ENCODE results near the gene RGS9. TPM values are rescaled to one million over a fixed set of nuclear protein-coding genes. Genes with fewer than 3 reads are reported as not detected.
"Not testable (repeated sequence)": the region's sequence is repeated elsewhere in the genome, so short reads cannot be mapped to it uniquely, and the experiment has no call there.

Gene RGS9
- total RNA-seq, 1 donor from 2014 or later, result 2.7 TPM

DNA sequence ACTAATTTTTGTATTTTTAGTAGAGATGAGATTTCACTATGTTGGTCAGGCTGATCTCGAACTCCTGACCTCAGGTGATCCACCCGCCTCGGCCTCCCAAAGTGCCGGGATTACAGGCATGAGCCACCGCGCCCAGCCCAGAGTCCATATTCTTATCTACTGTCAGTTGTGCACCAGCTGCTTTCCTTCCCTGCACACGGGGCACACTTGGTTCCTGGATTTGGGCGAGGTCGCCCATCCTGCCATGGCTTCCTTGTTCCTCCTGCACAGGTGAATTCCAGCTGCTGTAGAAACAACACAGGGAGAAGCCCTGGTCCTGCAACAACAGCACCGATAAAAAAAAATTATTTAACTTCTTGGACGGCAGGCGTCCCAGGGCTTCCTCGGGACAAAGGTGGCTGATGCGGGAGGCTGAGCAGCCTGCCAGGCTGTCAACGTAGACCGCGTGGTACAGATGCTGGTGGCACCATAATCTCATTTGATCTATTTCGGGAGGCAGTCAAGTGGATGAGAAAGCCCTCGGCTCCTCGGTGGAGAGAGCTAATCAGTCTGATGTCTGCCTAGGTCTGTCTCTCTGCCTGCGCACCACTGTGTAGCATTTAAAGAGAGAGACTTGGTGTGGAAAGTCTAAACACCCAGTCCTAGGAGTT is 19.1 kb downstream of the RGS9 start:
- no peak for DNase-seq (ENCODE audit: low read depth)

DNA sequence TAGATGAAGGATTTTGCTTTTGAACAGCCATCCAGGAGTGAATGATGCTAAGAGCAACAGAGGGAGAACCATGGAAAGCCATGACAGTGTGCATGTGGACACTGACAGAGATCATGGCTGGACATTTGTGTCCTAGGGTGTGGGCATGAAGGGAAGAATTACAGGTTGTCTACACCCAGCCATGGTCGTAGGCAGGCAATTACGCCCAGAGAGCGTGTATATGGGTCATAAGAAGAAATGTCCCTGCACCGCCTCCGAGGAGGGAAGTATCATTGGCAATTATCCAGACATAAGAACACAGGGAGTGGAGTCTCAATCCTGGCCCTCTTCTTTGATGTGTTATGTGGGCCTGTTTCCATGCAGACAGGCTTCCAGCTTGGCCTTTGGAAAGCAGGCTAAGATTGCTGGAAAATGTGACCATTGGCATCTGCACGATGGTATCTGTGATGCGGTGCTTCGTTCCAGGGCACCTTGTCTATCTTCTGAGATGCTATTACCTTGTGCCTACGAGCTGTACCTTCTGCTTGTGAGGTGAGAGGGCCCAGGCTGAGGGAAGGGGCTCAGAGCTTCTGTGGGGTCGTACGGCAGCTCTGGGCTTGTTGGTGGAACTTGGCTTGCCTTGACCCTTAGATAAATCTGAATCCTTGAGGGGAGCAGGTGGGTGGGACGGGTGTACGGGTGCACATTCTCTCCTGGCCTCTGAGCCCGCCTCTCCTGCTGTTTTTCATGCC is 19.8 kb downstream of the RGS9 start:
- DNase-seq (ENCODE audit: low read depth), result no peak

DNA sequence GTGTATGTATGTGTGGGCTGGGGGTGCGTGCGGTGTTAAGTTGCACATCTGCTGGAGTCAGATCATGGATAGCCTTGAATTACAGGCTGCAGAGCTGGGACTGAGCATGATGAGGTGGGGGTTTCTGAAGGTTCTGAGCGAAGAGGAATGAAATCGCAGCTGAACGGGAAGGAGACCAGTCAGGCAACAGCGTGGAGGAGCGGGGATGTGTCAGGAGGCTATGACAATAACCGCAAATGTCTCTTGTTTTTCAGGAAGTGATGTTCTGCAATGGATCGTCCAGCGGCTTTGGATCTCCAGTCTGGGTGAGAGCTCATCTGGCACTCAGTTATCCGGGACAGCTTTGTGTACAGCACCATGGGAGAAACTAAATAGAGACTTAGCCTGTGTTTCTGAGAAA is 20.9 kb downstream of the RGS9 start:
- DNase-seq (ENCODE audit: low read depth), result no peak

DNA sequence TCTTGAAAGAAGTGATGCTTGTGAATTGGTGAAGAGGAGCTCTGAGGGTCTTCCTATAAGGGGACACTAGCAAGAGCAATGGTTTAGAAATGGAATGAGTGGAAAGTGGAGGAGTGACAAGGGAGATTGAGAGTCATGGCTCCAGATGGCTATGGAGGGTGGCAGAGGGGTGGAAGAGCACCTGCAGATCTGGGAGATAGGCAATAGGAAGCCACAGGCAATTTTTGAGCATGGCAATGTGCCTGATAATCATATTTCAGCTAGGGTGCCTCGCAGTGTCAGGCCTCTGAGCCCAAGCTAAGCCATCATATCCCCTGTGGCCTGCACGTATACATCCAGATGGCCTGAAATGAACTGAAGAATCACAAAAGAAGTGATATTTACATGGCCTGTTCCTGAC is 21.5 kb downstream of the RGS9 start:
- DNase-seq (ENCODE audit: low read depth), result no peak

DNA sequence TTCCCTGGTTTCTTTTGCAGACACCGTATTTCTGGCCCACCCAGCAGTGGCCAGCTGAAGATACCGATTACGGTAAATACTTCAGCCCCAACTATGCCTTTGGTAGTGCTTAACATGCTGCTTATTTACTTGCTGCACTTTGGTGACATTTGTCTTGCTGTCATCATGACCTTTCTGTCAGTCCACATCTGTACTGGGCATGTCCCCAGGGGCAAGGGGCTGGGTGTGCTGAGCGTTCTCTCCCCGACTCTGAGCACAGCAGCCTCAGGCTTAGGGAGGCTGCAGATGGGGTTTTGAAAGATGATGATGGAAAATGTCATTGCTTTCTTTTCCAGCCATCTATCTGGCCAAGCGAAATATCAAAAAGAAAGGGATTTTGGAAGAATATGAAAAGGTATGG is 23.3 kb downstream of the RGS9 start:
- no peak for DNase-seq (ENCODE audit: low read depth)

DNA sequence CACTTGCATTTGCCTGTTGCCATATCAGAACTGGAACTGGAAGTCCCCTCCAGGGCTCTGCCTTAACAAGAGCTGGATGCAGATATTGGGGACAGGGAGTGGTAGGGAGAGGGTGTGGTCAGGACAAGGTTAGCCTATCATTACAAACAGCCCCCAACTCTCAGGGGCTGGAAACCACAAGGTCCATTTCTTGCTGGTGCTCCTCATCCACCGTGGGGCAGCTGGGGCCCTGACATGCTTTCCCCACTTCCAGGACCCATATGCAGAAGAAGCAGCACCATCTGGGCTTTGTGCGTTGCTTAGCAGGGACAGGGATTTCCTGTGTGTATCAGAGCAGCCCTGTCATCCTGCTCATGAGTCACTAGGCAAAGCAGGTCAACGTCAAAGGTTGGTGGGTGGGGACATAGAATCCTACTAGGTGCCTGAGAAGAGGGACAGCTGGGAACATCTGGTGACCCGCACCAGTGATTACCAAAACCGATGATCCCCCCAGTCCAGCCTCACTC is 26.9 kb downstream of the RGS9 start:
- peak; percentile 52 for DNase-seq (ENCODE audit: low read depth)

DNA sequence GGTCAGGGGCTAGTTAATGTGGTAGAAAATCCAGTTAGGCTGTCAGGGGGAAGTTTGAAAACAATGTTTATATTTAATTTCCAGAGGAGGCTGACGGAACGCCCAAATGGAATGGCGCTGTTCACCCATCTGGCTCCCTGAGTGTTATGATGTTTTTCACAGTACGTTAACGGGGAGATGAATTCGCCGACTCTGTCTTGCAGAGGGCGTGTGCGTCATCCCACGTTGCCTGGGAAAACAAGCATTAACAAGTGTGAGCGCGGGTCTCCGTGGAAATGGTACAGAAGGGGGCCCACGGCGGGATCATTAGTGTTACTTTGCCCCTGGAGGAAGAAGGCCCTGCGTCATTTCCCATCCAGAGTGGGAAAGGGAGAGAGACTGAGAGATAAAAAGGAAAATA is 29.6 kb downstream of the RGS9 start:
- no peak for DNase-seq (ENCODE audit: low read depth)

DNA sequence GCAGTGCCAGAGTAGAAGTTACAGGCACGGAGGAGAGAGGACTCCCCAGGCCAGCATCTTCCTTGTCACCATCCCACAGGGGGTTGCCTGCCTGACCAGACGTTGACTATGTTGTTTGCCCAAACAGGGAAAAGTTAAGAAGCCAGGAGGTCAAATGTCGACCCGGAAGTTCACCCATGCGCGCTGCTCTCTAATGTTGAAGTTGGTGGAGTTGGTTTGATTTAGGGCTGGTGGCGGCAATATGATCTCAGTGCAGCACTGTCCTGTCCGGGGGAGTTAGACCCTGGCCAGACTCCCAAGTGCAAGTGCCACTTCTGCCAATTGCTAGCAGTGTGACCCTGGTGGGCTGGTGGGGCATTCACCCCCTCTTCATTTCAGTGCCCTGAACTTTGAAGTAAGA is 30.4 kb downstream of the RGS9 start:
- DNase-seq (ENCODE audit: low read depth), result no peak

DNA sequence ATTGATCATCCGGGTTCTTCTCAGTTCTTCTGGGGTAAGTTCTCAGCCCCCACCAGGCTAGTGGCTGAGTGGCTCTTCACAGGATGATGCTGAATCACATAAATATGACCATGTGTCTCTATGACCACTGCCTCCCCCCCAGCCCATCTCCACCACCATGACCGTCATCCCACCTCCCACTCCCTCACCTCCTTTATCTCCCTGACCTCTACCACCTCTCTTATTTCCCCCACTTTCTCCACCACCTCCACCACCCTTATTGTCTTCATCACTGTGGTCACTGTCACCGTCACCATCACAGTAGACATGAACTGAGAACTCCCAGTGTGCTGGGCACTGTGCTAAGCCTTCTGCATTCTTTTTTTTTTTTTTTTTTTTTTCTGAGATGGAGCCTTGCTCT is 32.5 kb downstream of the RGS9 start:
- no peak for DNase-seq (ENCODE audit: low read depth)

DNA sequence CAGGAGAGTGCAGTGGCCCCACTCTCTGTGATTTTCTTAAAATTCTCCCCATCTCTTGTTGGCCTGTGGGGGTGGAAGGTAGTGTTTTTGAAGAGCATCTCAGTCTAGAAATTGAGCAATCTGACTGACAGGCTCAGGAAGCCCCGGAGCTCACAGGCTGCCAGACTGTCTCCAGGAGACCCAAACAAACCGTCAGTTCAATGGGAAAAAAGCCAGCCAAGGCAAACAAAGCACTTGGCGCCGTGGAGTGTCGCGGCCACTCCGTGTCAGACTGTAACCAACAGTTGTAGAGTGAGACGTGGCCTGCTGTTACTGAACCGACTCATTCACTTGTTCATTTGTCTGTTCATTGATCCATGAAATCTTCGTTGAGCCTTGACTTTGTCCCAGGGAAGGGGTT is 33.7 kb downstream of the RGS9 start:
- DNase-seq (ENCODE audit: low read depth), result peak; percentile 81

DNA sequence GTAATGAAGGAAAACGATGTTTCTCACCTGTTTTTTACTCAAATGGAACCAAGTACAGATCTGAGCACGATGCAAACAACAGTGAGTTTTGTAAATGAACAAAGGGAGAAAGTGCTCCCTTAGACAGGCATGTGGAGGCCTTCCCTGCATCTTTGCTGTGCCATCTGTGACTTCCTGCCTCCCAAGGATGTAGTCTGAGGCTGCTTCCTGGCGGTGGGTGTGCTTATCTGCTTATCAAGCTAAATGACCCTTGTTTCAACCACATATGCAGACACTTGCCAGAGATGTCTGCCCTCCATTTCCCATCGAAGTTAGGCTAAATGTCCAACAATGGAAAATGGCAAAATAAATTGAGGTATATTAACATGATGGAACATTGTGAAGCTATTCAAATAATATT is 34.6 kb downstream of the RGS9 start:
- DNase-seq (ENCODE audit: low read depth), result no peak

DNA sequence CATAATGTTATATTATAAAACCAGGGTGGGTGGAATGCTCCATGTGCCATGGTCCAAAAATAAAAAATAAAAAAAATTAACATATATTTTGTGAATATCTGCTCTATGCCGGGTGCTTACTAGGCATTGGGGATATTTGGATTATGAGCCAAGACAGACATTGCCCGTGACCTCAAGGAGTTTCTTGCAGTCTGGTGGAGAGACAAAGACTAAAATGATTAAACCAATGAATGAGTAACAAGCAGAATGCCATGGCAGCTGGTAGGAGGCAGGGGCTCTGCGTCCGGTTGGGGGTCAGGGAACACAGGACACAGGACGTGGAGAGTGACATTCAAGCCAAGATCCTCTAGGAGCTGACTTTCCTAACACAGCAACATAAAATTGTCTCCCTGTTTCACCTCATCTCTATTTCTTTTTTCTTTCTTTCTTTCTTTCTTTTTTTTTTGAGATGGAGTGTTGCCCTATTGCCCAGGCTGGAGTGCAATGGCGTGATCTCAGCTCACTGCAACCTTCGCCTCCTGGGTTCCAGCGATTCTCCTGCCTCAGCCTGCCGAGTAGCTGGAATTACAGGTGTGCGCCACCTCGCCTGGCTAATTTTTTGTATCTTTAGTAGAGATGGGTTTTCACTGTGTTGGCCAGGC is 35.4 kb downstream of the RGS9 start:
- DNase-seq (ENCODE audit: low read depth), result peak; percentile 59

DNA sequence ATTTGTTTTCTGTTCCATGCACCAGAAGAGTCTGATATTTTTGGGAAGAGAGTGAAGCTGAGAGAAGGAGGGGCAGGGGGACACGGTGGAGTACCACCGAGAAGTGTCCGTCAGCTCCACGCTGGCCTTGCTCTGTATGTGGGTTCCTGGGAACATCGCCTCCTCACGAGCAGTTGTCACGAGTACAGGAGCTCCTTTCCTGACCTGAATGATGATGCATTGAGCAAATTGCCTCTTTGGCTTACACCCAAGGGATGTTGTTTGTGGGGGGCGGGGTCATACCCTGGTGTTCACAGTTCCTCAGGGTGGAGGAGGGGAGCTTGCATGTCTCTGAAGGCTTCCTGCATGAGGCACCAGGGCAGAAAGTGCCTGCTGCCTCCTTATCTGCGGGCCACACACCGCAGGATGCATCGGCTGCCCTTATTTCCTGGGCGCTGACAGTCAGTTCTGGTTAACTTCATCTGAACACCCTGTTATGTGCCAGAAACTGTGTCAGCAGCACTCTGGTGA is 36.2 kb downstream of the RGS9 start:
- peak; percentile 89 for DNase-seq (ENCODE audit: low read depth)

DNA sequence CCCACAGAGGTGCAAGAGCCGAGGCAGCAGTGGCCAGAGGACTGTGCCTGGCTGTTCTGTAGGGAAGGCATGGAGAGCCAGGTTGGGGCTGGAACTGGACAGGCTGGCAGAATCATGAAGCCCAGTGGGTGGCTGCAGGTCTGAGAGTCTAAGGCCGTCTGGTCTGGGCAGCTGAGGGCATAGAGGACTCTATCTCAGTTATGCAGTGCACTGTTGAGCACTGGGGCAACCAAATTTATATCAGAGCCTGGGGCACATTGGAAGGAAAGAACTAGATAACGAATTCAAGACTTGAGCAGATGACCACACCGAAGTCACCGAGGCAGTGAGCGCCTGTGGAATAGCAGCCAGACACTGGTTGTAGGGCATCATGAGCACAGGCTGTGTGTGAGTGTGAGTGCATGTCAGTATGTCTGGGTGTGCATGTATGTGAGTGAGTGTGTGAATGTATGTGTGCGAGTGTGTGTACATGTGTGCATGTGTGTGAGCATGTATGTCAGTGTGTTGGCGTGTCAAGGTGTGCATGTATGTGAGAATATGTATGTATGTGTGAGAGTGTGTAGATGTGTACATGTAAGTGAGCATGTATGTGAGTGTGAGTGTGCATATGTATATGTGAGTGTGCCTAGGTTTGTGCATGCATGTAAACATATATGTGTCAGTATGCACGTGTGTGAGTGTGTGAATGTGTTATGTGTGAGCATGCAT is 37.0 kb downstream of the RGS9 start:
- no peak for DNase-seq (ENCODE audit: low read depth)

DNA sequence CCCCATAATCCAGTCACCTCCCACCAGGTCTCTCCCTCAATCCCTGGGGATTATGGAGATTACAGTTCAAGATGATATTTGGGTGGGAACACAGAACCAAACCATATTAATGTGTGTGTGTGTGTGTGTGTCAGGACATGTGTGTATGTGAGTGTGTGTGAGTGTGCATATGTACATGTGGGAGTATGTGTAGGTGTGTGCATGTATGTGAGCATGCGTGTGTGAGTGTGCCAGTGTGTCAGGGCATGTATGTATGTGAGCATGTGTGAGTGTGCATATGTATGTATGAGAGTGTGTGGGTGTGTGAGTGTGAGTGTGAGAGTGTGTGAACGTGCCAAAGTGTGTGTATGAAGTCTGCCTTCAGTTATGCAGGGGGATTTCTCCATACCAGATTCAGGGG is 37.8 kb downstream of the RGS9 start:
- no peak for DNase-seq (ENCODE audit: low read depth)

DNA sequence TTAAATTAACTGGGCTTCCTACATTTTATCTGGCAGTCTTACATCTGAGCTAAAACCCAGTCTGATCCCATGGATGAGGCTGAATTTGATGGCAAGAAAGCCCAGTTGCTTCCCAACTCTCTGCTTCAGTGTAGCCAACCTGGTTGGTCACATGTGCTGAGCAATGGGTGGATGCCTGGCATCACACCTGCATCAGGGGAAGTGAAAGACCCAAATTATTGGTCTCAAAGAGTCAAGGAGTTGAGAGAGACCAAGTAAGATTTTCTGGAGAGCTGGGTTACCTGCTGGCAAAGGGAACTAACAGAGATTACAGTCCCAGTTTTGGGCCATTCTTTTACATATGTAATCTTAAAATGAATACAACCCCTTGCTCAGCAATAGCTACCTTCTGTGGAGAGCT is 38.8 kb downstream of the RGS9 start:
- DNase-seq (ENCODE audit: low read depth), result no peak

DNA sequence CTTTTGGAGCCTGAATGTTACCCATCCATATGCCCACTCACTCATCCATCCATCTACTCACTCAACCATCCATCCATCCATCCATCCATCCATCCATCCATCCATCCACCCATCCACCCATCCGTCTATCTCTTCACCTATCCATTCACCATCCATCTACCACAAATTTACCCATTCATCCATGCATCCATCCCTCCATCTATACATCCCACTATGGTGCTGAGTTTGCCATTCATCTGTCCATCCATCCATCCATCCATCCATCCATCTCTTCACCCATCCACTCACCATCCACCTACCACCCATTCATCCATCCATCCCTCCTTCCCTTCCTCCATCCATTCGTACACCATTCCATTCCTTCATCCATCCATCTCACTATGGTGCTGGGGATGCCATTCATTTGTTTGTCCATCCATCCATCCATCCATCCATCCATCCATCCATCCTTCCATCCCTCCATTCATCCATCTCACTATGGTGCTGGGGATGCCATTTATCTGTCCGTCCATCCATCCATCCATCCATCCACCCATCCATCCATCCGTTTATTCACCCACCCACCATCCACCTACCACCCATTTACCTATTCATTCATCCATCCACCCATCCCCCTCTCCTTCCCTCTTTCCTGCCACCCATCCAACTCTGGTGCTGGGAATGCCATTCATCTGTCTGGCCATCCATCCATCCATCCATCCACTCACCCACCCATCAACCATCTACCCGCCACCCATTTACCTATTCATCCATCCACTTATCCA is 39.7 kb downstream of the RGS9 start:
- no peak for DNase-seq (ENCODE audit: low read depth)

DNA sequence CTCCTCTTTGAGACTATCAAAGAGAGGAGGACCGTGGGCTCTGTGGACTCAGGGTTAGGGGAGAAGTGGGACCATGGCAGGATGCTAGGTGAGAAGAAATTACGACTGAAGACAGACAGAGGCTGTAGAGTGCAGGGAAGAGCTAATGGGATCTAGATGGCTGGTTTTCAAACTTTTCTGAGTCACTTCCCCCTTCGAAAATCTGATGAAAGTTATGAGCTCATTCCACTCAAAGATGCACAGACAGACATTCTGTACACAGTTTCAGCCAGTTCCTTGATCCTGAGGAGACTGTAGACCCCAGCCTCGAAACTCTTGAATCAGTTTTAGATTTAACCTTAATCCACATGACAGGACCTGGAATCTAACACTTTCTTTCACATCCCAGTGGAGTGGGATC is 40.7 kb downstream of the RGS9 start:
- DNase-seq (ENCODE audit: low read depth), result peak; percentile 57

DNA sequence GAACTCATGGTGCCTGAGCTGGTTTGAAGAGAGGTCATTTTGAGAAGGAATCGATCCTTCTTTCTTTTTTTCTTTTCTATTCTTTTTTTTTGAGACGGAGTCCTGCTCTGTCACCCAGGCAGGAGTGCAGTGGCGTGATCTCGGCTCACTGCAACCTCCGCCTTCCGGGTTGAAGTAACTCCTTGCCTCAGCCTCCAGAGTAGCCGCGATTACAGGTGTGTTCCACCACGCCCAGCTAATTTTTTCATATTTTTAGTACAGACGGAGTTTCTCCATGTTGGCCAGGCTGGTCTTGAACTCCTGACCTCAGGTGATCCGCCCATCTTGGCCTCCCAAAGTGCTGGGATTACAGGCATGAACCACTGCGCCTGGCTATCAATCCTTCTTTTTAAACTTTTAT is 43.1 kb downstream of the RGS9 start:
- DNase-seq (ENCODE audit: low read depth), result not testable (repeated sequence)

DNA sequence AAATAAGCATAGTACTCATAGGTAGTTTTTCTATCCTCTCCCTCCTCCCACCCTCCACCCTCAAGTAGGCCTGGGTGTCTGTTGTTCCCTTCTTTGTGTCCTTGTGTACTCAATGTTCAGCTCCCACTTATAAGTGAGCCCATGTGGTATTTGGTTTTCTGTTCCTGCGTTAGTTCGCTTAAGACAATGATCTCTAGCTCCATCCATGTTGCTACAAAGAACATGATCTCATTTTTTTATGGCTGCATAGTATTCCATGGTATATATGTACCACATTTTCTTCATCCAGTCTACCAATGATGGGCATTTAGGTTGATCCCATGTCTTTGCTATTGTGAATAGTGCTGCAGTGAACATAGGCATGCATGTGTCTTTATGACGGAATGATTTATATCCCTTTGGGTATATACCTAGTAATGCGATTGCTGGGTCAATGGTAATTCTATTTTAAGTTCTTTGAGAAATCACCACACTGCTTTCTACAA is 43.6 kb downstream of the RGS9 start:
- not testable (repeated sequence) for DNase-seq (ENCODE audit: low read depth)
